IMR-90 (cell line): Measurements from ENCODE around the gene DPYSL3.

Experiments
- BHLHE40 ChIP-seq: fragments of 150-350 bp; IDR thresholded peaks from 2 replicates; pipeline ENCODE4 v1.6.1; 2016; ENCODE audit warnings: mild to moderate bottlenecking, low read depth, low read length
- CTCF ChIP-seq: conservative IDR thresholded peaks from 2 replicates; pipeline ENCODE4 v1.5.1; 2012; ENCODE audit warnings: mild to moderate bottlenecking, low read depth, low read length, improper control_type of control experiment
- FOS ChIP-seq: fragments of 150-350 bp; IDR thresholded peaks from 2 replicates; pipeline ENCODE4 v1.6.1; 2016; ENCODE audit warnings: low read depth, low read length
- MAZ ChIP-seq: IDR thresholded peaks from 2 replicates; pipeline ENCODE4 v1.6.1; 2012; ENCODE audit warnings: low read depth, mild to moderate bottlenecking, low read length, improper control_type of control experiment, moderate library complexity, borderline replicate concordance
- POLR2A ChIP-seq: IDR thresholded peaks from 2 replicates; pipeline ENCODE4 v1.6.1; 2012; ENCODE audit warnings: mild to moderate bottlenecking, low read depth, low read length
- TF ChIP-seq, protein P1 (sequence below): fragments of 150-350 bp; IDR thresholded peaks from 2 replicates; pipeline ENCODE4 v1.6.1; 2017; ENCODE audit warnings: mild to moderate bottlenecking, antibody characterized with exemption, low read length, low read depth

DNA sequence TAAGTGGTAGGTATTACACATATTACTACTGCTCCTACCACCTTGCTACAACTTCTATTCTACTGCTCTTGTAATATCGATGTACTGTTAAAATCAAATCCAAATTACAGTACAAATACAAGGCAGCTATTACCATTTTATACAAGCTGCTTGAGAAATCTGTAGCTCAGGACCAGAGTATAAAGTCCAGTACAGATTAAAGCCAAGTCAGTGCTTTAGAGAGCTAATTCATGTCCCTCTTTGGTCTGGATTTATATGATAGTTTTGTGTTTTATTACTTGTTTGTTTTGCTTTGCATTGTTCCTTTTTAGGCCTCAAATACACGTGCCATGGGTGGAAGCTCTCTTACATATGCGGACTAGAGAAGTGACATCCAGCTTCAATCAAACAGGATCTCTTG is 75.8 kb downstream of the DPYSL3 start:
- TF ChIP-seq, protein P1, sequence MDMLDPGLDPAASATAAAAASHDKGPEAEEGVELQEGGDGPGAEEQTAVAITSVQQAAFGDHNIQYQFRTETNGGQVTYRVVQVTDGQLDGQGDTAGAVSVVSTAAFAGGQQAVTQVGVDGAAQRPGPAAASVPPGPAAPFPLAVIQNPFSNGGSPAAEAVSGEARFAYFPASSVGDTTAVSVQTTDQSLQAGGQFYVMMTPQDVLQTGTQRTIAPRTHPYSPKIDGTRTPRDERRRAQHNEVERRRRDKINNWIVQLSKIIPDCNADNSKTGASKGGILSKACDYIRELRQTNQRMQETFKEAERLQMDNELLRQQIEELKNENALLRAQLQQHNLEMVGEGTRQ, result no peak
- TF ChIP-seq BHLHE40 (no peak), POLR2A (no peak), FOS (no peak), CTCF (no peak), MAZ (no peak)
